Measurements from ENCODE around the gene ELAC1. TPM values are rescaled to one million over a fixed set of nuclear protein-coding genes. Genes with fewer than 3 reads are reported as not detected.
A peak's percentile ranks its signal among the peaks of the same experiment; 100 is the strongest.

The ELAC1 gene
- total RNA-seq, 4 donors from 2014 or later, result 2.9 to 11.6 (median 5.2) TPM

DNA sequence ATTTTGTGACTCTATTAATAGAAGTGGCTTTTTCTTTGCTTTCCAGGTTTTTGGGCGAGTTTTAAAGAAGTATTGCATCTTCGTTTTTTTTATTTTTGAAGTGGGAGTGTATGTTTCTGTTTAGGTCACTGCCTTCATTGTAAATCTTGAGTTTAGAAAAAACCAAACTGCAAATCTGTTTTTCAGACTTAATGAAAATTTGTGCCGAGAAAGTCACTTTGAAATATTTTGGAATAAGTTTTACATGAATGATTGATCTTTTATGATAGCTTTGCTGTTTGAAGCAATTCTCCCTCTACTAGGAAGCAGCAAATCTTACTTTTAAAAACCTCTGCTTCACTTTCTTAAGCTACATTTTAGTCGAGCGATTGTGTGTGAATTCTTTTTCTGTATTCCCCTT, 64.4 kb downstream of the ELAC1 start:
- 9 to 19% methylated on average over 5 of the region's 5 CpGs for WGBS, 2 donors
- Histone ChIP-seq H3K36me3 (peaks cover 0 to 4% (median 0%) of the 10 kb centered on the region in 3 donors), H3K4me3 (peak overlapping the region in 1 of 4 donors; percentile 86), H3K4me1 (peaks cover 0 to 80% (median 31%) of the 10 kb centered on the region in 4 donors), H3K9me3 (no peaks in the 10 kb centered on the region), H3K27ac (peak overlapping the region in 2 of 4 donors; percentile 41 to 58), H3K27me3 (no peaks in the 10 kb centered on the region)
- no peak for DNase-seq (ENCODE audit: low spot score in 2 of 2)
- TF ChIP-seq, protein P1, sequence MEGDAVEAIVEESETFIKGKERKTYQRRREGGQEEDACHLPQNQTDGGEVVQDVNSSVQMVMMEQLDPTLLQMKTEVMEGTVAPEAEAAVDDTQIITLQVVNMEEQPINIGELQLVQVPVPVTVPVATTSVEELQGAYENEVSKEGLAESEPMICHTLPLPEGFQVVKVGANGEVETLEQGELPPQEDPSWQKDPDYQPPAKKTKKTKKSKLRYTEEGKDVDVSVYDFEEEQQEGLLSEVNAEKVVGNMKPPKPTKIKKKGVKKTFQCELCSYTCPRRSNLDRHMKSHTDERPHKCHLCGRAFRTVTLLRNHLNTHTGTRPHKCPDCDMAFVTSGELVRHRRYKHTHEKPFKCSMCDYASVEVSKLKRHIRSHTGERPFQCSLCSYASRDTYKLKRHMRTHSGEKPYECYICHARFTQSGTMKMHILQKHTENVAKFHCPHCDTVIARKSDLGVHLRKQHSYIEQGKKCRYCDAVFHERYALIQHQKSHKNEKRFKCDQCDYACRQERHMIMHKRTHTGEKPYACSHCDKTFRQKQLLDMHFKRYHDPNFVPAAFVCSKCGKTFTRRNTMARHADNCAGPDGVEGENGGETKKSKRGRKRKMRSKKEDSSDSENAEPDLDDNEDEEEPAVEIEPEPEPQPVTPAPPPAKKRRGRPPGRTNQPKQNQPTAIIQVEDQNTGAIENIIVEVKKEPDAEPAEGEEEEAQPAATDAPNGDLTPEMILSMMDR (IDR thresholded peaks at IDR 0.05), result no peak
- TF ChIP-seq EP300 (IDR thresholded peaks at IDR 0.05) (no peak), POLR2A (IDR thresholded peaks at IDR 0.05) (no peak)

DNA sequence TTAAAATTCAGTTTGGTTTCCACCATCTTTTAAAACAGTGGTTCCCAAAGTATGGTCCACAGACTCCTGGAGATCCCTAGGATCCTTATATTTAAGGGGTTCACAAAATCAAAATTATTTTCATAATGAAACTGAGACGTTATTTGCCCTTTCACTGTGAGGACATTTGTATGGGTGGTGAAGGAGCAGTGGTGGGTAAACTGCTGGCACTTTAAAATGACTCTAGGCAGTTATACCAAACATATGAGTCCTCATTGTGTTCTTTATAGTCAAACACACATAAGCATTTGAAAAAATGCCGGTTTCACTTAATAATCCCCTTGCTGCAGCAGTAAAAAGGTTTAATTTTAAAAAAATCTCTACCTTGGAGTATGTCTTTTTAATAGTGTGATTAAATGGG, 69.4 kb downstream of the ELAC1 start:
- 30 to 32% methylated on average over 2 of the region's 2 CpGs for WGBS, 2 donors
- no peak for DNase-seq (ENCODE audit: low spot score in 2 of 2)
- no peaks in the 10 kb centered on the region for H3K9me3 ChIP-seq
- H3K27ac ChIP-seq, result no peak overlapping the region
- no peaks in the 10 kb centered on the region for H3K27me3 ChIP-seq
- TF ChIP-seq, protein P1 (IDR thresholded peaks at IDR 0.05), result no peak
- TF ChIP-seq POLR2A (IDR thresholded peaks at IDR 0.05) (no peak), EP300 (IDR thresholded peaks at IDR 0.05) (no peak)
- no peak overlapping the region for H3K4me3 ChIP-seq
- peaks cover 0 to 4% (median 0%) of the 10 kb centered on the region in 3 donors for H3K36me3 ChIP-seq
- H3K4me1 ChIP-seq, result peaks cover 0 to 100% (median 40%) of the 10 kb centered on the region in 4 donors

Small RNA genes within 50 kb of the gene (small RNA-seq; reads per million reads assigned to genes)
- gene RF00019, result not detected

Other genes starting within 250 kb of the ELAC1 start
- gene MRO, start 148.0 kb upstream of the ELAC1 start, total RNA-seq, result 1 to 10 TPM in 3 of 4 donors, under 1 TPM in 1; 0.63 to 2.0 (median 1.4) TPM
- 10 to 100 TPM; 32.6 to 55.8 (median 48.0) TPM for gene ME2, start 88.9 kb upstream of the ELAC1 start, total RNA-seq
- 100 to 1,000 TPM; 100 to 182 (median 148) TPM for gene SMAD4, start 62.2 kb downstream of the ELAC1 start, total RNA-seq
- gene MEX3C, start 229.6 kb downstream of the ELAC1 start, total RNA-seq, result 10 to 100 TPM; 24.0 to 32.8 (median 28.5) TPM